K562 (cell line): ENCODE results near the gene CEP128. TPM values are rescaled to one million over a fixed set of nuclear protein-coding genes. Genes with fewer than 3 reads are reported as not detected.

Experiments used
- ATAC-seq: fragments of 200-7000 bp; cut with Tn5 transposase; 3 replicates; pipeline ENCODE4 v1.9.1; 2020; ENCODE audit warnings: moderate library complexity
- BruUV-seq: library from RNA; stranded (reverse); fragments of 400-500 nt; replicated peaks from 2 replicates; lab custom pipeline; 2021; lab: Mats Ljungman, UMichigan
- CTCF ChIA-PET: fragments of 300-600 bp; formaldehyde crosslinking; extraction: SDS; loops from one replicate; lab custom pipeline; 2021; ENCODE audit warnings: low intra/inter-chr PET ratio; lab: Yijun Ruan, JAX
- POLR2A ChIA-PET: fragments of 300-600, 350-650 bp; sonication (Branson Sonifier 250); formaldehyde crosslinking; extraction: SDS; loops from one replicate; lab custom pipeline; 2021; ENCODE audit warnings: antibody characterized with exemption, inconsistent platforms; lab: Yijun Ruan, JAX
- DNase-seq, 4 experiments: peaks; one replicate each; pipeline versions ENCODE4 v3.0.0 to v3.0.0-alpha.2; 2011 to 2018; ENCODE audit warnings: low spot score in 3 of 4, mixed read lengths in 3 of 4; ENCODE audit errors: extremely low read depth in 1 of 4
- FAIRE-seq: peaks from 2 replicates; lab custom pipeline; 2011; peaks lifted over from hg19 to GRCh38; lab: Jason Lieb, UNC
- H2AFZ ChIP-seq: 2 replicates; pipeline ENCODE4 v1.6.0; 2011; ENCODE audit warnings: low read depth, low read length, control low read depth, inconsistent platforms
- H3K27ac ChIP-seq: fragments of 200-600 bp; 3 replicates; pipeline ENCODE4 v1.8.0; 2011; ENCODE audit warnings: low read depth, mild to moderate bottlenecking, control low read depth, inconsistent platforms, low read length, moderate library complexity, mixed read lengths; ENCODE audit errors: extremely low read depth
- H3K27me3 ChIP-seq, 2 experiments: fragments of 300-600 bp in 1 of 2; 2 replicates in 1 of 2; 3 replicates in 1 of 2; pipeline versions ENCODE4 v1.6.0 to v1.8.0; 2011; ENCODE audit warnings: inconsistent platforms in 2 of 2, low read length in 2 of 2, mild to moderate bottlenecking in 1 of 2, mixed read lengths in 1 of 2, moderate library complexity in 1 of 2; ENCODE audit not compliant: control insufficient read depth in 2 of 2, insufficient read depth in 2 of 2
- H3K36me3 ChIP-seq: fragments of 300-600 bp; 3 replicates; pipeline ENCODE4 v1.8.0; 2011; ENCODE audit warnings: mild to moderate bottlenecking, low read length, inconsistent platforms; ENCODE audit not compliant: control insufficient read depth, insufficient read depth
- H3K4me1 ChIP-seq, 2 experiments: fragments of 200-600 bp in 1 of 2; replicated peaks in 1 of 2; 2 replicates in 1 of 2; 3 replicates in 1 of 2; pipeline versions ENCODE4 v1.5.1 to v1.8.0; 2011; ENCODE audit warnings: inconsistent platforms in 2 of 2, low read length in 2 of 2, mild to moderate bottlenecking in 1 of 2, mixed read lengths in 1 of 2, moderate library complexity in 1 of 2; ENCODE audit not compliant: control insufficient read depth in 2 of 2, insufficient read depth in 2 of 2
- H3K4me2 ChIP-seq: 2 replicates; pipeline ENCODE4 v1.6.1; 2011; ENCODE audit warnings: low read length, control low read depth, inconsistent platforms, mixed read lengths; ENCODE audit not compliant: insufficient read depth
- H3K4me3 ChIP-seq: fragments of 200-600 bp; sonication (generic), shearing (Covaris generic); 2 replicates; pipeline ENCODE4 v1.5.1; 2016; ENCODE audit warnings: control low read depth, inconsistent platforms
- H3K79me2 ChIP-seq: fragments of 200-600 bp; 3 replicates; pipeline ENCODE4 v1.8.0; 2011; ENCODE audit warnings: low read length, inconsistent platforms; ENCODE audit not compliant: control insufficient read depth, insufficient read depth
- H3K9ac ChIP-seq, 2 experiments: 2 replicates each; pipeline versions ENCODE4 v1.6.0 to v1.6.1; 2011; ENCODE audit warnings: low read depth in 2 of 2, low read length in 2 of 2, control low read depth in 1 of 2, inconsistent platforms in 1 of 2, mild to moderate bottlenecking in 1 of 2, mixed read lengths in 1 of 2; ENCODE audit not compliant: insufficient read depth in 1 of 2
- H3K9me1 ChIP-seq: one replicate; pipeline ENCODE4 v1.6.0; 2011; ENCODE audit warnings: inconsistent platforms, mild to moderate bottlenecking, low read length, moderate library complexity; ENCODE audit not compliant: control insufficient read depth, insufficient read depth
- H3K9me3 ChIP-seq: replicated peaks from 2 replicates; pipeline ENCODE4 v1.5.1; 2011; ENCODE audit warnings: low read depth, low read length, inconsistent platforms; ENCODE audit not compliant: control insufficient read depth, insufficient read depth
- H4K20me1 ChIP-seq: replicated peaks from 2 replicates; pipeline ENCODE4 v1.6.1; 2011; ENCODE audit warnings: low read length, inconsistent platforms, mixed read lengths; ENCODE audit not compliant: control insufficient read depth, insufficient read depth
- WGBS: fragments of 100-300 bp; shearing (Covaris generic); methylation state at CpG from one replicate; pipeline ENCODE4 v1.1.6; 2016; ENCODE audit warnings: low coverage, mixed read lengths; ENCODE audit not compliant: insufficient coverage; ENCODE audit errors: missing lambda C conversion rate; 5-methylcytosine and 5-hydroxymethylcytosine counted together
- in situ Hi-C: fragments of 300-500 bp; cut with MboI; formaldehyde crosslinking; loops from 4 replicates; pipeline ENCODE4 v1.15.0; 2018; ENCODE audit warnings: inconsistent platforms, mixed read lengths
- intact Hi-C: fragments of 100-400 bp; cut with micrococcal nuclease; formaldehyde crosslinking; loops from 2 replicates; pipeline ENCODE4 v1.14.2; 2022
- polyA plus RNA-seq, 8 experiments: library from polyadenylated mRNA; depleted of rRNA in 4 of 8; stranded (reverse) in 5 of 8; unstranded in 3 of 8; fragments of >200 nt; fragmentation: Nextera tagmentation in 2 of 8; fragmentation: Illumina TruSeq in 1 of 8; extraction: Ambion mirVana in 2 of 8; extraction: Trizol in 1 of 8; gene quantifications; 2 replicates each; pipeline versions ENCODE4 v1.2.1 to v1.2.3, GENCODE V29; 2011 to 2014; ENCODE audit warnings: inconsistent platforms in 1 of 8, missing spikeins in 1 of 8
- total RNA-seq, 7 experiments: library from RNA; depleted of rRNA in 6 of 7; stranded (reverse); fragments of >200 nt in 6 of 7; fragmentation: Illumina TruSeq in 2 of 7; extraction: Trizol in 2 of 7; gene quantifications; 2 replicates each; pipeline versions ENCODE4 v1.2.1 to v1.2.3, GENCODE V29; 2011 to 2021; ENCODE audit warnings: low replicate concordance in 1 of 7
- TF ChIP-seq, protein P1 (sequence below), 2 experiments: fragments of 450-650 bp in 1 of 2; sonication (generic) in 1 of 2; formaldehyde crosslinking in 1 of 2; IDR thresholded peaks; 2 replicates each; pipeline versions ENCODE4 v1.7.1 to v1.9.0; 2016 to 2022; ENCODE audit warnings: inconsistent platforms in 1 of 2, mild to moderate bottlenecking in 1 of 2, missing genetic modification reagents in 1 of 2

Gene CEP128
- total and polyA plus RNA-seq, 9 of the 15 experiments (the other 6 are each of a cell fraction or from before 2014, with no cell fraction given), result 2.3 to 9.2 (median 4.6) TPM

GRCh38 chr14:80608563-80608962 is 333.0 kb downstream of the CEP128 start:
- FAIRE-seq (no peak), DNase-seq (no peak), ATAC-seq (no peak)
- intact Hi-C loops, result no loop called here
- H3K4me3 ChIP-seq, result no peak overlapping the region
- H3K9ac ChIP-seq, result no peak overlapping the region
- no TSS peak for BruUV-seq
- no peaks in the 10 kb centered on the region for H3K79me2 ChIP-seq
- 0% methylated on average over 1 of the region's 1 CpG for WGBS
- TF ChIP-seq, protein P1, sequence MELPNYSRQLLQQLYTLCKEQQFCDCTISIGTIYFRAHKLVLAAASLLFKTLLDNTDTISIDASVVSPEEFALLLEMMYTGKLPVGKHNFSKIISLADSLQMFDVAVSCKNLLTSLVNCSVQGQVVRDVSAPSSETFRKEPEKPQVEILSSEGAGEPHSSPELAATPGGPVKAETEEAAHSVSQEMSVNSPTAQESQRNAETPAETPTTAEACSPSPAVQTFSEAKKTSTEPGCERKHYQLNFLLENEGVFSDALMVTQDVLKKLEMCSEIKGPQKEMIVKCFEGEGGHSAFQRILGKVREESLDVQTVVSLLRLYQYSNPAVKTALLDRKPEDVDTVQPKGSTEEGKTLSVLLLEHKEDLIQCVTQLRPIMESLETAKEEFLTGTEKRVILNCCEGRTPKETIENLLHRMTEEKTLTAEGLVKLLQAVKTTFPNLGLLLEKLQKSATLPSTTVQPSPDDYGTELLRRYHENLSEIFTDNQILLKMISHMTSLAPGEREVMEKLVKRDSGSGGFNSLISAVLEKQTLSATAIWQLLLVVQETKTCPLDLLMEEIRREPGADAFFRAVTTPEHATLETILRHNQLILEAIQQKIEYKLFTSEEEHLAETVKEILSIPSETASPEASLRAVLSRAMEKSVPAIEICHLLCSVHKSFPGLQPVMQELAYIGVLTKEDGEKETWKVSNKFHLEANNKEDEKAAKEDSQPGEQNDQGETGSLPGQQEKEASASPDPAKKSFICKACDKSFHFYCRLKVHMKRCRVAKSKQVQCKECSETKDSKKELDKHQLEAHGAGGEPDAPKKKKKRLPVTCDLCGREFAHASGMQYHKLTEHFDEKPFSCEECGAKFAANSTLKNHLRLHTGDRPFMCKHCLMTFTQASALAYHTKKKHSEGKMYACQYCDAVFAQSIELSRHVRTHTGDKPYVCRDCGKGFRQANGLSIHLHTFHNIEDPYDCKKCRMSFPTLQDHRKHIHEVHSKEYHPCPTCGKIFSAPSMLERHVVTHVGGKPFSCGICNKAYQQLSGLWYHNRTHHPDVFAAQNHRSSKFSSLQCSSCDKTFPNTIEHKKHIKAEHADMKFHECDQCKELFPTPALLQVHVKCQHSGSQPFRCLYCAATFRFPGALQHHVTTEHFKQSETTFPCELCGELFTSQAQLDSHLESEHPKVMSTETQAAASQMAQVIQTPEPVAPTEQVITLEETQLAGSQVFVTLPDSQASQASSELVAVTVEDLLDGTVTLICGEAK (IDR thresholded peaks at IDR 0.05), result no peak
- TF ChIP-seq, protein P1 (CRISPR knock-in tag; IDR thresholded peaks at IDR 0.05), result no peak
- no peaks in the 10 kb centered on the region for H3K36me3 ChIP-seq
- no peak overlapping the region for H3K4me2 ChIP-seq
- in situ Hi-C loops, result no loop called here
- no peaks in the 10 kb centered on the region for H3K4me1 ChIP-seq
- ChIA-PET POLR2A (no interaction called here), CTCF (no interaction called here)
- no peaks in the 10 kb centered on the region for H4K20me1 ChIP-seq
- H3K27me3 ChIP-seq, result no peaks in the 10 kb centered on the region
- H3K27ac ChIP-seq, result no peak overlapping the region
- no peak overlapping the region for H2AFZ ChIP-seq
- H3K9me3 ChIP-seq, result no peaks in the 10 kb centered on the region
- H3K9me1 ChIP-seq, result no peaks in the 10 kb centered on the region
